ENCODE measurements around the gene ACKR4.

The ACKR4 gene

DNA sequence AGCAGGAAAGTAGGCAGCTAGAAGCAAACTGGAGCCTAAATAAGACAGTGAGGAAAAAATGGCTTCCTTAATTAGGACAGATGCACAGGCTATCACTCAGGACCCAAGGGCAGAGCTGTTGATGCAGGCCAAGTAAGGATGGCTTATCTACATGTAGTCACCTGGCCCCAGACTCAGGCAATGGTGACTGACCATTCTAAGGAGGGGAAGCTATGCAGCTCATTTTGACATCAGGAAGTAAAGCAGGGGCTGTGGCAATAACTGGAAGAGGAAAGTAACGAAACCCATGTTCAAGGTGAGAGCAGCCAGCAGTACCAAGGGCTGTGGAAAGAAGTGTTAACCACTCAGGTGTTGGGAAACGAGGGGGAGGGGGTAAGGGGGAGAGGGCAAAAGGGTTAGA, 46.3 kb downstream of the ACKR4 start:
- Histone ChIP-seq H3K27me3 (ENCODE audit: control insufficient read depth, insufficient read depth, low read length) (no peaks in the 10 kb centered on the region), H3K36me3 (ENCODE audit: control insufficient read depth, low read depth, low read length) (no peaks in the 10 kb centered on the region), H3K4me3 (ENCODE audit: low read length) (no peak overlapping the region), H3K4me1 (ENCODE audit: control insufficient read depth, low read depth, low read length) (no peaks in the 10 kb centered on the region), H3K9ac (ENCODE audit: low read length) (no peak overlapping the region), H3K9me3 (ENCODE audit: control insufficient read depth, low read depth, low read length) (no peaks in the 10 kb centered on the region), H3K27ac (ENCODE audit: low read length) (no peak overlapping the region)

DNA sequence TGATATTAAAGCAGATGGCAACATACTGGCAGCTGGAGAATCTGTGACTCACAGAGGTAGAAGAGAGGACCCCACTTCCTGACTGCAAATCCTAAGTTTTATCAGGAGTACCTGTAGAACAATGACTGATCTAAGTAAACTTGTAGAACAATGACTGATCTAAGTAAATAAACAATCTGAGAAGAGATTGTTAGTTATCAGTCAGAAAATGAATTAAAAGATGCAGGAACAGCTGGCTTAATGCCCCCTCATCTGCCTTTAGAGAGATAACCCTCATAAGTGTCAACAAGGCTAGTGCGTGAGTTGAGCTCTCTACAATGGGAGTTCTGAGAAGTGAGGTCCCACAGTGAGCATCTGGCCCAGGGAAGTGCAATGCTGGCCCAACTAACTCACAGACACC, 48.0 kb downstream of the ACKR4 start:
- Histone ChIP-seq H3K27me3 (ENCODE audit: control insufficient read depth, insufficient read depth, low read length) (no peaks in the 10 kb centered on the region), H3K9ac (ENCODE audit: low read length) (no peak overlapping the region), H3K27ac (ENCODE audit: low read length) (no peak overlapping the region), H3K4me3 (ENCODE audit: low read length) (no peak overlapping the region), H3K9me3 (ENCODE audit: control insufficient read depth, low read depth, low read length) (no peaks in the 10 kb centered on the region), H3K4me1 (ENCODE audit: control insufficient read depth, low read depth, low read length) (no peaks in the 10 kb centered on the region), H3K36me3 (ENCODE audit: control insufficient read depth, low read depth, low read length) (no peaks in the 10 kb centered on the region)

DNA sequence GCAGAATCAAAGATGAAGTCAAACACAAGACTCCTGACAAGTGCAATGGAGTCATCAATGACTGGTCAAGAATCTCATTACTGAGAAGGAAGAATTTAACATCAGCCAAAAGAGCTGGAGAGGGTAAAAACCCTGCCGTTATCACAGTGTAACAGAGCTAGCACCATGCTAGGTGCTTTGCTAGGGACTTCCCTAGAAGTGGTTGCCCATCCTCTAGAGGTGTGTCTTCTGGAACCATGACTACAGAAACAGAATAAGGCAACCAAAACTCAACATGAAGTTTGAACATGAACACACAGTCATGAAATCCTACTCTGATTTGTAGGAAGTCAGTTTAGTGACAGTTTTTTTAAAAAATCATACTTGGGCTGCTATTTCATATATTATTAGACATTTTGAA, 53.1 kb downstream of the ACKR4 start:
- H3K36me3 ChIP-seq (ENCODE audit: control insufficient read depth, low read depth, low read length): no peaks in the 10 kb centered on the region
- no peak overlapping the region for H3K27ac ChIP-seq (ENCODE audit: low read length)
- no peaks in the 10 kb centered on the region for H3K27me3 ChIP-seq (ENCODE audit: control insufficient read depth, insufficient read depth, low read length)
- H3K9me3 ChIP-seq (ENCODE audit: control insufficient read depth, low read depth, low read length): no peaks in the 10 kb centered on the region
- H3K4me3 ChIP-seq (ENCODE audit: low read length): no peak overlapping the region
- no peaks in the 10 kb centered on the region for H3K4me1 ChIP-seq (ENCODE audit: control insufficient read depth, low read depth, low read length)
- no peak overlapping the region for H3K9ac ChIP-seq (ENCODE audit: low read length)

All from iPS-18a (cell line).